DOHH2 (cell line): ENCODE results near the gene CHIT1.

Source experiments
- H3F3A ChIP-seq: fragments of 200-600 bp; sonication (generic), shearing (Covaris generic); 2 replicates; pipeline ENCODE4 v1.6.0; 2016; ENCODE audit warnings: antibody characterized with exemption, mild to moderate bottlenecking; ENCODE audit not compliant: control insufficient read depth, insufficient read depth
- H3K27ac ChIP-seq: fragments of 200-600 bp; sonication (generic); 2 replicates; pipeline ENCODE4 v1.5.1; 2014; ENCODE audit warnings: low read depth, mild to moderate bottlenecking, low read length, moderate library complexity
- H3K27me3 ChIP-seq: fragments of 200-600 bp; sonication (generic); 2 replicates; pipeline ENCODE4 v1.6.1; 2014; ENCODE audit warnings: mild to moderate bottlenecking, low read length, mixed read lengths; ENCODE audit not compliant: control insufficient read depth
- H3K36me3 ChIP-seq: fragments of 200-600 bp; sonication (generic); 2 replicates; pipeline ENCODE4 v1.6.1; 2014; ENCODE audit warnings: mild to moderate bottlenecking, low read length, moderate library complexity, mixed read lengths; ENCODE audit not compliant: control insufficient read depth
- H3K4me1 ChIP-seq: fragments of 200-600 bp; sonication (generic); 2 replicates; pipeline ENCODE4 v1.6.1; 2014; ENCODE audit warnings: mild to moderate bottlenecking, low read length, mixed read lengths; ENCODE audit not compliant: control insufficient read depth
- H3K4me2 ChIP-seq: fragments of 200-600 bp; sonication (generic); 2 replicates; pipeline ENCODE4 v1.6.0; 2014; ENCODE audit warnings: mild to moderate bottlenecking, low read length, moderate library complexity
- H3K4me3 ChIP-seq: fragments of 200-600 bp; sonication (generic); 2 replicates; pipeline ENCODE4 v1.5.1; 2014; ENCODE audit warnings: mild to moderate bottlenecking, low read length, mixed read lengths
- H3K79me2 ChIP-seq: fragments of 200-600 bp; sonication (generic); 2 replicates; pipeline ENCODE4 v1.6.1; 2014; ENCODE audit warnings: mild to moderate bottlenecking, low read length, mixed read lengths; ENCODE audit not compliant: control insufficient read depth
- H3K9me2 ChIP-seq: fragments of 200-600 bp; sonication (generic); replicated peaks from 2 replicates; pipeline ENCODE4 v1.6.1; 2014; ENCODE audit warnings: mild to moderate bottlenecking, low read length, mixed read lengths; ENCODE audit not compliant: control insufficient read depth
- H3K9me3 ChIP-seq: fragments of 200-600 bp; sonication (generic); 2 replicates; pipeline ENCODE4 v1.6.1; 2014; ENCODE audit warnings: antibody characterized with exemption, low read length, mixed read lengths; ENCODE audit not compliant: control insufficient read depth, insufficient read depth
- H4K20me1 ChIP-seq: fragments of 200-600 bp; sonication (generic); 2 replicates; pipeline ENCODE4 v1.6.0; 2014; ENCODE audit warnings: low read depth, mild to moderate bottlenecking, antibody characterized with exemption, low read length, moderate library complexity; ENCODE audit not compliant: control insufficient read depth, insufficient read depth
- CTCF ChIP-seq: fragments of 200-600 bp; sonication (generic); IDR thresholded peaks from one replicate; pipeline ENCODE4 v1.5.1; 2014; ENCODE audit warnings: antibody characterized with exemption, mild to moderate bottlenecking, low read depth, low read length; ENCODE audit not compliant: poor library complexity, severe bottlenecking
- EZH2phosphoT487 ChIP-seq: fragments of 200-600 bp; sonication (generic); IDR thresholded peaks from 2 replicates; pipeline ENCODE4 v1.6.1; 2017; ENCODE audit warnings: borderline replicate concordance, mild to moderate bottlenecking, antibody characterized with exemption, low read length, moderate library complexity, mixed read lengths

CHIT1 gene

GRCh38 chr1:203183828-203184227 lies 45.6 kb downstream of the CHIT1 start:
- TF ChIP-seq CTCF (no peak), EZH2phosphoT487 (no peak)
- Histone ChIP-seq H3K79me2 (no peaks in the 10 kb centered on the region), H3K27ac (no peak overlapping the region), H3F3A (no peaks in the 10 kb centered on the region), H3K36me3 (no peaks in the 10 kb centered on the region), H3K9me2 (no peaks in the 10 kb centered on the region), H3K27me3 (peaks cover 14% of the 10 kb centered on the region), H3K4me3 (no peak overlapping the region), H4K20me1 (no peaks in the 10 kb centered on the region), H3K4me1 (no peaks in the 10 kb centered on the region), H3K9me3 (no peaks in the 10 kb centered on the region), H3K4me2 (no peak overlapping the region)

- no peaks in the 10 kb centered on the region for H3F3A ChIP-seq
- peaks cover 5% of the 10 kb centered on the region for H3K27me3 ChIP-seq
- no peaks in the 10 kb centered on the region for H3K9me2 ChIP-seq
- H3K79me2 ChIP-seq: no peaks in the 10 kb centered on the region
- no peak for TF ChIP-seq EZH2phosphoT487
- no peak for TF ChIP-seq CTCF
- no peaks in the 10 kb centered on the region for H3K36me3 ChIP-seq
- H3K27ac ChIP-seq: no peak overlapping the region
- H3K4me3 ChIP-seq: no peak overlapping the region
- no peaks in the 10 kb centered on the region for H4K20me1 ChIP-seq
- no peaks in the 10 kb centered on the region for H3K9me3 ChIP-seq
- H3K4me2 ChIP-seq: no peak overlapping the region
- H3K4me1 ChIP-seq: no peaks in the 10 kb centered on the region
Measured at GRCh38 chr1:203182387-203182953, 47.0 kb downstream of the CHIT1 start.

- Histone ChIP-seq H3K4me3 (no peak overlapping the region), H3K4me2 (no peak overlapping the region), H3F3A (no peaks in the 10 kb centered on the region), H3K36me3 (no peaks in the 10 kb centered on the region), H3K27me3 (peaks cover 3% of the 10 kb centered on the region; the same call in 1 of the 2 replicates), H3K9me2 (no peaks in the 10 kb centered on the region), H4K20me1 (no peaks in the 10 kb centered on the region), H3K4me1 (no peaks in the 10 kb centered on the region), H3K79me2 (no peaks in the 10 kb centered on the region), H3K27ac (no peak overlapping the region), H3K9me3 (no peaks in the 10 kb centered on the region)
- TF ChIP-seq CTCF: no peak
- no peak for TF ChIP-seq EZH2phosphoT487
Measured at GRCh38 chr1:203181586-203182386, 47.7 kb downstream of the CHIT1 start.
